Caki2 (cell line): Measurements from ENCODE around the gene SURF2. TPM values are rescaled to one million over a fixed set of nuclear protein-coding genes. Genes with fewer than 3 reads are reported as not detected.
"Not testable (repeated sequence)": the region's sequence is repeated elsewhere in the genome, so short reads cannot be mapped to it uniquely, and the experiment has no call there.

ENCODE experiments used
- DNase-seq: peaks from one replicate; pipeline ENCODE4 v3.0.0-alpha.2; 2015; ENCODE audit warnings: low read depth
- in situ Hi-C: cut with HindIII; loops from 2 replicates; pipeline ENCODE4 v1.10.0; 2016; ENCODE audit warnings: low sequenced_read_pairs, low pct_unique_long_range_greater_than_20kb, mixed read lengths
- total RNA-seq: library from RNA; depleted of rRNA; stranded (reverse); fragments of >200 nt; shearing (Covaris generic); gene quantifications from 2 replicates; pipeline ENCODE4 v1.2.3, GENCODE V29; 2014; ENCODE audit warnings: low replicate concordance

The SURF2 gene
- total RNA-seq, 1 experiment from 2014 or later: 26.0 TPM

DNA sequence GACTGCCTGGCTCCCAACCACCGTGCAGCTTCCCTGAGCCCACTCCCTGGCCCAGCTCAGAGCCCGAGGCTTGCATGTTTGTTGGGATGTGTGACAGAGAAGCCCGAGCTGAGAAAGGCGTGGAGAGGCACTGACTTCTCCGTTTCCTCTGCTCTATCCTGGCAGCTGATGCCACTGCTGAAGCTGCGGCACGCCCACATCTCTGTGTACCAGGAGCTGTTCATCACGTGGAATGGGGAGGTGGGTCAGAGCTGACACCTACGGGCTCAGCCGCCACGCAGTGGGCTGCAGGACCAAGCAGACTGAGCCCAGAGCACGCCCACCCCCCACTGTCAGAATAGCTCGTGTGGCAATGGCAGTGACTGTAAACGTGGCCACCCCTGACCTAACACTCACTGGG, 29.1 kb downstream of the SURF2 start:
- in situ Hi-C loops: no loop called here
- no peak for DNase-seq

DNA sequence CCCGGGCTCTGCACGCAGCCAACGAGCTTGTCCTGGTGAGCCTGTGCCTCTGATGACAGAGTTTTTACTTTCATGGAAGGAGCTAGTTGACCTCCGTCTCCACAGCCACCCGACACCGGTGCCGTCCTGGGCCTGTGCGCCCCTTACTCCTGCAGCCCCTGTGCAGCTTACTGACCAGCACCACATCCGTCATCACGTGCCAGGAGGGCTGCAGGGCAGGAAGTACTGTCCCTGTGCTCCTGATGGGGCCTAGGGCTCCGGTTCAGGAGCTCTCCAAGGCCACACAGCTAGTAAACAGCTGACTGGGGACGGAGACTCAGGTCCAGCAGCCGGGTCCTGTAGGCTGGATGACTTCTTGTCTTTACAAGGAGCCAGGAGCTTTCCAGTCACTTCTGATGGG, 30.0 kb downstream of the SURF2 start:
- in situ Hi-C loops: no loop called here
- no peak for DNase-seq

DNA sequence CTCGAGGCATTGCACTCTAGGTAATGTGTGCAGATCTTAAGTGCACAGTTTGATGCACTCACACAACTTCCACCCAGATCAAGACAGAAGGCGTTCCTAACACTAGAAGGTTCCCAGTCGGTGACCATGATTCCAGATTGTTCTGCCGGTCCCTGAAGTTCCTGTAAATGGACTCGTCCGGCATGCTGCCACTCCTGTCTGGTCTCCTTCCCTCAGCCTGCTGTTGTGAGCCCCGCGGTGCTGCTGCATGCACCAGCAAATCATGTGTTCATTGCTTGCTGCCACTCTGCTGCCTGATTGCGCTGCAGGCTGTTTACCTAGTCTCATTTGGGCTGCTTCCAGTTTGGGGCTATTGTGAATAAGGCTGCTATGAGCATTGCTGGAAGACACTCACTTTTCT, 31.3 kb downstream of the SURF2 start:
- in situ Hi-C loops: no loop called here
- DNase-seq: no peak

DNA sequence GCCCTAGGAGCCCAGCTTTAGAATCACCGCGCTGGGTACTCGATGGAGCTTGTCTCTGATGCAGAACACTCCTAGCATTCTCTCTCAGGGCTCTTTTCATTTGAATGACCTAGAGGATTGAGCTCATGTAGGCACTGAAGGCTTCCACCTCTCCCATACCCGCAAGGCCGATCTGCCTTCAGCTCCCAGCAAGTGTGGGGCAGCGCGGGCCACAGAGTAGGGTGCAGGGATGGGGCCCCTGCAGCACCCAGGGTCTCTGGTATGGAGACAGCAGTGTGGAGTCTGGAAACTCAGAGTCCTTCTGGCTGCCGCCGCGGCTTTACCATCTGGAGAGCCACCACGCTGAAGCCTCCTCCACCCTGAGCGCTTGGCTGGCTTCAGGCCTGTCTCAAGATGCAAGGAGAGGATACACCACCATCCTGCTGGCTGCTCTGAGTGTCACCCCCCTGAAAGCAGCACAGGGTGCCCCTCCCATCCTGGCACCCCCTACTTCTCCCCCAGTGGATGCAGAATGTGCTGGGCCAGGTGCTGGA, 32.7 kb downstream of the SURF2 start:
- DNase-seq: no peak
- in situ Hi-C loops: no loop called here

DNA sequence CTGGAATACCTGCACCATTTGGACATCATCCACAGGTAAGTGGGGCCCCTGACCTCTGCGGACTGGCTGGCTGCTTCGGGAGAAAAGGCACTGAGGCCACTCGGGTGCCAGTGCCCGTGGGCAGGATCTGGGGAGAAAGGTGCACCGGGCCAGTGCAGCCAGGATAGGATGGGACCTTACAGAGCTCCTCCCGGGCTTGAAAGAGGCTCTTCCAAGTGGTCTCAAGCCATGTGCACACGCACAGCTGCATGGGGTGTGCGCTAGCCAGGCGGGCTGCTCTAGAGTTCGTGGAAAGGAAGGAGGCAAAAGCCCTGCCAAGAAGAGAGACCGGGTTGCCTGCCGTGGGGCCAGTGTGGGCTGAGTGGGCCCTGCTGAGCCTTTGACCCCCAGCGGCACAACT, 33.2 kb downstream of the SURF2 start:
- in situ Hi-C loops: no loop called here
- no peak for DNase-seq

DNA sequence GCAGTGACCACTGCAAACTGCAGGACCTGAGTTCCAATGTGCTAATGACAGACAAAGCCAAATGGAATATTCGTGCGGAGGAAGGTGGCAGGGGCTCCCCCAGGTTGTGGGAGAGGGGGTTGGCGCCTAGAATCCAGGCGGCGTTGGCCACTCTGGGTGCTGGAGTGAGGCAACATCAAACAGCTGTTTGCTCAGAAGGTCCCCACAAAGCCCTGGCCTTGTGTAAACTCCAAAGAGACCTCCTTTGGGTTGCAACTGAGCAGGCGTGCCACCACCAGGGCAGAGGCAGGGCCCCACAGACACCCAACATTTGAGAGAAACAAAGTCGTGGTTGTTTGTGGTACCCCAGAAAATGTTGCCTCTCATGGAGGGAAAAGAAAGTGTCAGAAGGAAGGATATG, 34.4 kb downstream of the SURF2 start:
- in situ Hi-C loops: no loop called here
- DNase-seq: no peak

DNA sequence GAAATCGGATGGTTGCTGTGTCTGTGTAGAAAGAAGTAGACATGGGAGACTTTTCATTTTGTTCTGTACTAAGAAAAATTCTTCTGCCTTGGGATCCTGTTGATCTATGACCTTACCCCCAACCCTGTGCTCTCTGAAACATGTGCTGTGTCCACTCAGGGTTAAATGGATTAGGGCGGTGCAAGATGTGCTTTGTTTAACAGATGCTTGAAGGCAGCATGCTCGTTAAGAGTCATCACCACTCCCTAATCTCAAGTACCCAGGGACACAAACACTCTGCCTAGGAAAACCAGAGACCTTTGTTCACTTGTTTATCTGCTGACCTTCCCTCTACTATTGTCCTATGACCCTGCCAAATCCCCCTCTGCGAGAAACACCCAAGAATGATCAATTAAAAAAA, 35.1 kb downstream of the SURF2 start:
- DNase-seq, in situ Hi-C loops: not testable (repeated sequence)

DNA sequence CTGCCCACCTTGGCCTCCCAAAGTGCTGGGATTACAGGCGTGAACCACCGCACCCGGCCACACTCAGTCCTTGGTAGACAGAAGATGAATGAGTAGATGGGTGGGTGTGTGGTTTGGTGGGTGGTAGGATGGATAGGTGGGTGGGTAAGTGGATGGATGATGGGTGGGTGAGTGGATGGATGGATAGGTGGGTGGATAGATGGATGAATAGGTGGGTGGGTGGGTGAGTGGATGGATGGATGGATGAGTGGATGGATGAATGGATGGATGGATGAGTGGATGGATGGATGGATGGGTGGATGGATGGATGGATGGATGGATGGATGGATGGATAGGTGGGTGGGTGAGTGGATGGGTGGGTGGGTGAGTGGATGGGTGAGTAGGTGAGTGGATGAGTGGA, 36.0 kb downstream of the SURF2 start:
- in situ Hi-C loops, DNase-seq: not testable (repeated sequence)

DNA sequence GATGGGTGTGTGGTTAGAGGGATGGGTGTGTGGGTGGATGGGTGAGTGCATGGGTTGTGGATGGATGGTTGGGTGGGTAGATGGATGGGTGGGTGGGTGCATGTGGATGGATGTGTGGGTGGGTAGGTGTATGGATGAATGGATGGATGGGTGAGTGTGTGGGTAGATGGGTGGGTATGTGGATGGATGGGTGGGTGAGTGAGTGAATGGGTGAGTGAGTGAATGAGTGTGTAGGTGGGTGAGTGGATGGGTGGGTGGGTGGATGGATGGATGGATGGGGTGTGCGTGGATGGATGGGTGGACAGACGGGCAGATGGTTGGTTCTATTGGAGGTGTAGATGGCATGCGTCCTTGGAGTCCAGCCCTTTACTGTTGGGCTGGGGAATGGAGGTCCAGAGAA, 37.0 kb downstream of the SURF2 start:
- in situ Hi-C loops: no loop called here
- DNase-seq: no peak

DNA sequence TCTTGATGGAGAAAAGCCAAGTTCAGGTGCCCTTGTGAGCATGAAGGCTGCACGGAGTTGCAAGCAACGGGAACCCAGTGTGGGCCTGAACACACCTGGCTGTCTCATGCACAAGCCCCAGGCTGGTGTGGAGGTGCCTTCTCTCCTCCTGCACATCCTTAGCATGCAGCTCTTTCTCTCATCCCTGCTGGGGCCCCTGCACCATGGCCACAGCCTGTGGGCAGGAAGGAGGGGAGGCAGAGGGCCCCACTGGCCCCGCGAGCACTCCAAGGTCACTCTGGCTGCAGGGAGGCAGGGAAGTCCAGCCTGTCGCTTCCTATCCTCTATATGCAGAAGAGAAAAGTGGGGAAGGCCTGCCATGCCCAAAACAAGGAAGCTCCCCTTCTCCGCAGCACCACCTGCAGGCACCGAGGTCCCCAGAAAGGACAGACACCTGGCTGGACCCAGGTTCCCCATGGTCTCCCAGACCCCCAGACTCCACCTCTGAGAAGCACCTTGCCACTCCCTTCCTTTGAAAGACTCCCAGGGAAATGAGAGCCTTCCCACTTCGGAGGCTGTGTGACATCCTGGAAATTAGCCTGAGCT, 38.4 kb downstream of the SURF2 start:
- in situ Hi-C loops: no loop called here
- no peak for DNase-seq

DNA sequence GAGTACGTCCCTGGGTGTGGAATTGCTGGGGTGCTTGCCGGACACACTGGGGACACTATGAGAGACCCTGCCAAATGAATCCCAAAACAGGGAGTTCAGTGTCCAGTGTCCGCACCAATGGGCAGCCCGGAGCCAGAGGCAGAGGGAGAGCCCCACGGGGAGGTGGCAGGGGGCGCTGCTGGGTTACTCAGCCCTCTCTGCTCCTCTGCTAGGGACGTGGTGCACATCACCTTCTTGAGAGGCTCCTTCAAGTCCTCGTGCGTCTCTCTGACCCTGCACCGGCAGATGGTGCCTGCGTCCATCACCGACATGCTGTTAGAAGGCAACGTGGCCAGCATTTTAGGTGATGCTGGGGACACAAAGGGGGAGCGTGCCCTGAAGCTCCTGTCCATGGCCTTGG, 40.6 kb downstream of the SURF2 start:
- no peak for DNase-seq
- in situ Hi-C loops: no loop called here

DNA sequence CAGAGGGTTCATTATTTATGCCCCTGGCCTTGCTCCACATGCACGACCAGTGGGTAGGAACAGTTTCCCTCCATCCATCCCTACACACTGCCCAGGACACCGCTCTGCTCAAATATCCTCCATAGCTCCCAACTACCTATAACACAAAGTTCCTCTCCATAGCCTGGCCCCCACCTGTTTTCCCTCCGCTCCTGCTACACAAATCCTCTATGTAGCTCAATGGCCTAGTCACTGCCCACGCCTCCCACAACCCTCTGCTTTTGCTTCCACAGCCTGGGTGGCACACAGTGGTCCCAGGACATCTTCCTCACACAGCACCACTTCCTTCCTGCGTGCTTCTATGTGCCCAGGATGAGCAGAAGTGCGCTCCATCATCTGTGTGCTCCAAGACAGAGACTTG, 41.0 kb downstream of the SURF2 start:
- in situ Hi-C loops: no loop called here
- DNase-seq: no peak

DNA sequence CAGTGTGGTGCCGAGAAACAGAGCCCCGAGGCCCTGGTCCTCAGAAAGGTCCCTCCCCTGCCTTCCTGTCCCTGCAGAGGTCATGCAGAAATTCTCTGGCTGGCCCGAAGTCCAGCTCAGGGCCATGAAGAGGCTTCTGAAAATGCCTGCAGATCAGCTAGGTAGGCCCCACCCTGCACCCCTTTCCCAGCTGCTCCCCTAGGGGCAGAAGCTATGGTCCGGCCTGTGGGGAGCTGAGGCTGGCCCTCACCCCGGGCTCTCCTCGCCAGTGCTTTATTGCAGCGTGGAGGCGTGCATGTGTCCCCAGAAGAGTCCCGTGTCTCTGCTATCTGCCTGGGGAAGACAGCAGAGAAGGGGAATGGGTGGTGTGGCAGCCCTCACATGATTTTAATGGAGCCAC, 41.5 kb downstream of the SURF2 start:
- in situ Hi-C loops: no loop called here
- no peak for DNase-seq

DNA sequence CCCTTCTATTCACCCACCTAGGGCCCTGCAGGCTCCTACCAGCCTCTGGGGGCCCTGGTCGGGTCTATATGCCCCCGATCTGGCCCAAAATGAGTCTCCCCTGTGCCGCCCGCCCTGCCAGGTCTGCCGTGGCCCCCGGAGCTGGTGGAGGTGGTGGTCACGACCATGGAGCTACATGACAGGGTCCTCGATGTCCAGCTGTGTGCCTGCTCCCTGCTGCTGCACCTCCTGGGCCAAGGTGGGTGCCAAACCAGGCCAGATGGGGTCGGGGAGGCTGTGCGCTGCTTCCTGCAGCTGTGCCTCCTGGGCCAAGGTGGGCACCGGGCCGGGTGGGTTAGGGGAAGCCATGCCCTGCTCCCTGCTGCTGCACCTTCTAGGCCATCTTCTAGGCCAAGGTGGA, 43.9 kb downstream of the SURF2 start:
- in situ Hi-C loops: no loop called here

DNA sequence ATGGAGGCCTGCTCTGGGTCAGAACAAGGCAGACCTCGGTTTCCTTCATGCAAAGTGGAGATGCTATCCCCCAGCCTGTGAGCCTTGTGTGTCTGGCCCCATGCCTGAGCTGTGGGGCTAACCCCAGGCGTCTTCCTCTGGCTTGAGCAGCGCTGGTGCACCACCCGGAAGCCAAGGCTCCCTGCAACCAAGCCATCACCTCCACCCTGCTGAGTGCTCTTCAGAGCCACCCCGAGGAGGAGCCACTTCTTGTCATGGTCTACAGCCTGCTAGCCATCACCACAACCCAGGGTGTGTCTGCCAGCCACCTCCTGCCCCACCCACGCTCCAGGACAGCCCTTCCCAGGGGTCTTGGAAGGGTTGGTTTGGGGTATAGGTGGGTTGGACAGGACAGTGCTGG, 45.2 kb downstream of the SURF2 start:
- in situ Hi-C loops: no loop called here
- no peak for DNase-seq

More for the DNA sequence above, 43.9 kb downstream of the SURF2 start:
- no peak for DNase-seq

DNA sequence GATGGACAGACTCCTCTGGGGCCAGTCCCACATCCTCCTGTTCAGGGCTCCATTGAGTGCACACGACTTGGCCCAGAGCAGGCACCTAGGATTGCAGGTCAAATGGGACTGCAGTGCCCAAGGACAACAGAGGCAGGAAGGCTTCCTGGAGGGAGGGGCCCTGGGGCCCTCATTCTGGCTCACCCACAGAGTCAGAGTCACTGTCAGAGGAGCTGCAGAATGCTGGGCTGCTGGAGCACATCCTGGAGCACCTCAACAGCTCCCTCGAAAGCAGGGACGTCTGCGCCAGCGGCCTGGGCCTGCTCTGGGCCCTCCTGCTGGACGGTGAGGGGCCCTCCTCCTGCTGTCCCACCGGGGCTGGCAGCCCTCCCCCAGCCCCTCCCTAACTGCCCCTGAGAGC, 46.3 kb downstream of the SURF2 start:
- DNase-seq: no peak
- in situ Hi-C loops: no loop called here

DNA sequence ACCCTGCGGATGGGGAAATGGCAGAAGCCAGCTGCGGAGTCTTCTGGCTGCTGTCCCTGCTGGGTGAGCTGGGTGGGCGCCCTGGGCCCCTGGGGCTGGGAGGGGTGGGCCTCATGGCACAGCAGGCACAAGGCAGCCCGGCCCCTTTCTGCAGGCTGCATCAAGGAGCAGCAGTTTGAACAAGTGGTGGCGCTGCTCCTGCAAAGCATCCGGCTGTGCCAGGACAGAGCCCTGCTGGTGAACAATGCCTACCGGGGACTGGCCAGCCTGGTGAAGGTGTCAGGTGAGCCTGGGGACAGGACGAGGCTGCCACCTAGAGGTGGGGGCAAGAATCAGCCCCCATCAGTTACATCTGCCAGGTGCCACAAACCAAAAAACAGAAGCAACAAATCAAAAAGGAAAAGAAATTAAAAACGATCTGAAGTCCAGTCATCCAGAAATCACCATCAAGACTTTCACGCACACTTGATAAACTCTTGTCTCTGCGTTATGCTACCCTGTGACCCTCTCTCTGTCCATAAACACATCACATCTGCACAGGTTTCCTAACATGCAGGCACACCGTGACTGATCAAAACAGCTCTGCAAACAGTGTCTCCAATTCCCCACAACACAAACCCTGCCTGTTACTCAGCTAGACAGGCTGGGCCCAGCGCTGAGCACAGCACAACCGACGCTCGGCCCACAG, 47.6 kb downstream of the SURF2 start:
- DNase-seq: no peak
- in situ Hi-C loops: no loop called here

DNA sequence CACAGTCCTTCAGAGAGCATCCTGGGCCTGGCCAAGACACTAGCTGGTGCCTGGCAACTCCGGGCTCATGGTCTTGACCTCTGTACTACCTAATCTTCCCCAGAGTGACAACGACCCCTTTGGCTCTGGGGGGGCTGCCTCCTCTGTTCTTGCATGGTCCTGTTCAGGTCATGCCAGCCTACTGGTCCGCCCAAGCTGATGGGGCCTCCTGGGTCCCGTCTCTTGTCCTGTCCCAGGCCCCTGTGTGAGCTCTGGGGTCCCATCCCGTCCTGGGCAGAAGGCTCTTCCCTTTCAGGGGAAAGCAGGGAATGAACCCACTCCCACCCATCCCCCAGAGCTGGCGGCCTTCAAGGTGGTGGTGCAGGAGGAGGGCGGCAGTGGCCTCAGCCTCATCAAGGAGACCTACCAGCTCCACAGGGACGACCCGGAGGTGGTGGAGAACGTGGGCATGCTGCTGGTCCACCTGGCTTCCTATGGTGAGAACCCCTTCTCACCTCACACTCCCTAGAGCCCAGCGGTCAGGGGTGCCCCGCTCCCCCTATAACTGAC, 48.2 kb downstream of the SURF2 start:
- no peak for DNase-seq
- in situ Hi-C loops: no loop called here

DNA sequence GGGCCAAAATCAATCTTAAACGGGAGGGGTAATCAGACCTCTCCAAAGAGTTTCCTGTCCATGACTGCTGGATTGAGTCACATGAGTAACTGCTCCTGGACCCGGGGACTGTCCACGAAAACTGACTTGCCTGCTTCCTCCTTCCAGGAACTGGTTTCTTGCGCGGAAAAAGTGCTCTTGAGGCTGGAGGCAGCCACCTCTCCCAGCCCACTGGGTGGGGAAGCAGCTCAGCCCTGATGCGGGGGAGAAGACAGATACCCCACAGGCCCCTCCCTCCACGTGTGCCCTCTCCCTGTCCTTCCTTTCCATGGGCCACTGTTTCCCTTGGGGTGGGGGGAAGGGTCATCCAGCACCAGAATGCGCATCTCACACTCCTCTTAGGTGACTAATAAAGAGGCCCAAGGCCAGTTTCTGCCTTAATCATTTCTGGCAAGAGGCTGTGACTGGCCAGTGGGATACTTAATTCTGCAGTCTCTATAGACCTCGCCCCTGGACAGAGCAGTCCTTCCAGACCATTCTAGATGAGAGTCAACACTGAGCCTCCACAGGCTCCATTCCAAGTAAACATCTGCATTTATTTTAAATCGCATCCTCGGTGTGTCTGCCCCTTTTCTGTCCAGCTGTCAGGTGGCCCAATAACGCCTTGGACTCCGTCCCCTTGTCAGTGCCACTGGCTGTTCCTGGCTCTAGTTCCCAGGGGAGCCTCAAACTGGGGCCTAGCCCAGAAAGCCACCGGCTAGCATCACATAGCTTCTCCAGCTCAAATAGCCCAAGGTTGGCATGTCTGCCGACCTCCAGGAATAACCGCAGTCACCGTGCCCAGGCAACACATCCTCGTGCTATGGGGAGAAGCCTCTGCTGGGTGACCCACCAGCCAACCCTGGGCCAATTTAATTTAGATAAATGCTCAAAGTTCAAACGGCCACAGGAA, 49.4 kb downstream of the SURF2 start:
- in situ Hi-C loops: no loop called here
- no peak for DNase-seq
